NOMO-1 (cell line): ENCODE data around the gene GNG8.
A peak's percentile ranks its signal among the peaks of the same experiment; 100 is the strongest.

Experiments used
- DNase-seq, 2 experiments: peaks; one replicate each; lab custom pipeline; 2025; ENCODE audit not compliant: unreplicated experiment in 2 of 2; lab: John Stamatoyannopoulos, UW

Gene GNG8

GRCh38 chr19:46621191-46622117, 14.5 kb downstream of the GNG8 start:
- no peak for DNase-seq

DNA sequence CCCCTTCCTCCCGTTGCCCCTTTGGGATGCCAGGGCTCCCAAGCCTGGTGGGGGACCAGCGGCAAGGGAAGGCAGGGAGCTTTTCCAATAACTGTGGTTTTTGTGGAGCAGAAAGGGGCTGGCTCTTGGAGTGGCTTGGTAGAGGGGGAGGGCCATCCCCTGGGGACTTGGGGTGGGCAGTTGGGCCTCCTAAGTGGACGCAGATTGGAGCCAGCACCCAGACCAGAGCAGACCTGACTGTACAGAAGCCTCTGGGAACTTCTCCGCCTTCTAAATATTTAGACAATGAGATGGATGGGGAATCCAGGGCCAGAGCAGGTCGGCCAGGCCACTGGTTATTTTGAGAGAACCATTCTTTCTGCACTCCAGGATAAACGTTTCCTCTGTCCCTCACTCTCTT, 15.3 kb downstream of the GNG8 start:
- DNase-seq: no peak

- DNase-seq: no peak
Measured at GRCh38 chr19:46620267-46620666, 15.7 kb downstream of the GNG8 start.

DNA sequence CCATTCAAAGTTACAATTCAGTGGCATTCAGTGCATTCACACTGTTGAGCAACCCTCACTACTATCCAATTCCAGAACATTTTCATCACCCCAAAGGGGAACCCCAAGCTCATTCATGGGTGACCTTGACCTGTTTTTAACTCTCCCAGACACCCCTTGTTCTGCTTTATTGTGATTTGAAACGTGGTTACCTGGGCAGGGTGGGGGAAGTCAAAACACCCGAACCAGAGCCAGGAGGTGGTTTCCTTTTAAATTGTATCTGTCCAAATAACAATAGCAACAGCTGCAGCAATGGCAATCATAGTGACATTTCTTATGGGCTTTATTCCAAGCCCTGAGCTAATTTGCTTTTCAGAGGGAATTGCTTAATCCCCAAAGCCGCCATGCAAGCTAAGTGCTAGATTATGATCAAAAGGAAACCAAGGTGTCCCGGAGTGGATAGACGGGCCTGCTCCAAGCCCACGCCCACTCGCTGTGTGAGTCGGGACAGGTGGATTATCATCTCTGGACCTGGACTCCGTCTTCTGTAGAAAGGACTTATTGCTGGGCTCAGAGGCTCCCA, 17.3 kb downstream of the GNG8 start:
- no peak for DNase-seq

GRCh38 chr19:46617601-46618000, 18.4 kb downstream of the GNG8 start:
- no peak for DNase-seq

- DNase-seq: no peak
Measured at GRCh38 chr19:46616631-46617322, 19.2 kb downstream of the GNG8 start.

GRCh38 chr19:46615966-46616365, 20.0 kb downstream of the GNG8 start:
- no peak for DNase-seq

DNA sequence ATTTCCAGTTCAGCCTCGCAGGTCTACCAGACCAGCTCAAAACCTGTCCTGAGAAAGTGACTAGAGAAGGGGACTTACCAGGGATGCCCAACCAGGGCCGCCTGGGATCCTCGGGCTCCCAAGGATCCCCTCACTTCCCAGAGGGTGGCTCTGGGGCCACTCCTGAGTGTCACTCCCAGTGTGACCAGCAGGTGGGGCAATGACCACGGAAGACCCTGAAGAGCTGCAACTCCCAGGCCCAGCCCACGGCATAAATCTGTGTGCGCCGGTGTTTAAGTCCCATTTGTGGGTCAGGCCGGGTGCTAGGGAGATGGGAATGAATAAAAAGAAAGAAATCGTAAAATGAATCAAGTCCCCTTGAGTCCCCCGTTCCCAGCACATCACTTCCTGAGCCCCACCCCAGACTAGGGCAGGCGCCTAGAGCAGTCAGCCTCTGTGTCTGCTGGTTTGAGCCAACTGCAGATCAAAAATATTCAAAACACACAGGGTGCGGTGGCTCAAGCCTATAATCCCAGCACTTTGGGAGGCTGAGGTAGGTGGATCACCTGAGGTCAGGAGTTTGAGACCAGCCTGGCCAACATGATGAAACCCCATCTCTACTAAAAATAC, 21.8 kb downstream of the GNG8 start:
- peak; percentile 42 to 63 for DNase-seq

GRCh38 chr19:46613525-46613924, 22.5 kb downstream of the GNG8 start:
- DNase-seq: no peak

DNA sequence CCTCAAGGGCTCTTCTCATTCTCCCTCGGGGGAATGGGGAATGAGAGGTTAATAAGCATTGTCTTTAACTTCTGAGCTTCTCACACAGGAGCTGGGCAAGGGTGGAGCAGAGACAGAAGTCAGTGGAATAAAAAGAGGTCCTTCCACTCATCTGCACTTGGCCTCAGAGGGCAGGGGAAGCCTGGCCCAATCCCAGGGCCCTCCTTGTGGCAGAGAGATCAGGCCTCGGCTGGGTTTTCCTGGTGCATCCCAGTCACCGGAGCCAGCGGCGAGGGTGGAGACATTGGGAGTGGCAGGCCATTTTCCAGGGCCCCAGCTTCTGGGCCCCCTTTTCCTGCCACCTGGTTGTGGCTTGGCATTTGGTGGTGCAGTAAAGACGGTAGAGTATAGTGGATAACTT, 24.2 kb downstream of the GNG8 start:
- DNase-seq: no peak

DNA sequence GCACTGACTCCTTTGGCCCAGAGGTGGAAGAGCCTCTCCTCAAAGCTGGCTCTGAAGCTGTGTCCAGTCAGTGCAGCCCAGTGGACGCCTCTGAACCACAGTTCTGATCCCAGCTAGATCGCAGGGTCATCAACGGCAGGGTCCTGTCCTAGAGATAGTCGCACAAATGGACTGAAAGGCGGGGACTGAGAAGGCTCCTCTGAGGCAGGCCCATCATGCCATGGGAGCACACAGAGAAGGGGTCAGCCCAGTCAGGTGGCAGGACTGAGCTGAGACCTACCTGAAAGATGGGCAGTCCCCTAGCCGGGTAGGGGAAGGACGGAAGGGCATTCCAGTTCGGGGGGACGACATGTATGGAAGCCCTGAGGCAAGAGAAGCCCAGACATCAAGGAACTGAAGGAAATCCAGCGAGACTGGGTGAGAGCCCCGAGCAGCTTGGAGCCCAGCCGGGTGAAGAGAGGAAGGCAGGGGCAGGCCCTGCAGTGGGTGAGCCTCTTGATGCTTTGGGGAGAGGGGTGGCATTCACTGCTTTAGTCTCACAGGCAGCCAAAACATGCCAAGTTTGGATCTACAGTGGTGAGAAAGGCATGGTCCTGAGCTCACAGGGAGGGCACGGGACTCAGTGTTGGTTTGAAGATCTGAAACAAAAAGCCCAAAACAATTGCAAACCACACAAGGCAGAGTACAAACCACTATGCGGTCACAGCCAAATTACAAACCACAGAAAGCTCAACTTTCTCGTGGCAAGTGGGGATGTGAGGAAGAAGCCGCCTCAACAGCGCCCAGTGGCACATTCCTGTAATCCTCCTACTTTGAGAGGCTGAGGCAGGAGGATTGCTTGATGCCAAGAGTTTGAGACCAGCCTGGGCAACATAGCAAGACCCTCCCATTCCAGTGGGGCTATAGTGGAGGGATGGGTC, 24.9 kb downstream of the GNG8 start:
- DNase-seq: peak in 1 of 2 experiments; percentile 22

- no peak for DNase-seq
Measured at GRCh38 chr19:46610413-46610775, 25.6 kb downstream of the GNG8 start.

- DNase-seq: no peak
Measured at GRCh38 chr19:46609511-46610412, 26.2 kb downstream of the GNG8 start.

DNA sequence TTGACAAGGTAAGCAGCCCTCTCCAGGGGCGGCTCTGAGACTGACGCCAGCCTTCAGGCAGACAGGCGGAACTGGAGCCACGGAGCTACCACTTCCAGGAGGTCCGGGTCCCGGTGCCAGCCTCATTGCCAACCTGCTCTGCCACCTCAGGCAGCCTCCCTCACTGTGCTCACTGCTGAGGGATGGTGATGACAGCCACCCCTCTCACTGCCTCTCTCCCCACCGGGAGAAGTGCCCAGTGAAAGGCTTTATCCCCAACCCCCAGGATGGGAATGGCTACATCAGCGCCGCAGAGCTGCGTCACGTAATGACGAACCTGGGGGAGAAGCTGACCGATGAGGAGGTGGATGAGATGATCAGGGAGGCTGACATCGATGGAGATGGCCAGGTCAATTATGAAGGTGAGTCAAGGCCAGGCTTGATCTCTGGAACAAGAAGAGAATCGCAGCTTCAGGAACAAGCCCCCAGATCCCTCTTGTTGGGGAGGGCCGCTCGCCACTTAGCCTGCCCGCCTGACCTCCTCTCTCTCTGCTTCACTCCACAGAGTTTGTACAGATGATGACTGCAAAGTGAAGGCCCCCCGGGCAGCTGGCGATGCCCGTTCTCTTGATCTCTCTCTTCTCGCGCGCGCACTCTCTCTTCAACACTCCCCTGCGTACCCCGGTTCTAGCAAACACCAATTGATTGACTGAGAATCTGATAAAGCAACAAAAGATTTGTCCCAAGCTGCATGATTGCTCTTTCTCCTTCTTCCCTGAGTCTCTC, 27.2 kb downstream of the GNG8 start:
- no peak for DNase-seq

DNA sequence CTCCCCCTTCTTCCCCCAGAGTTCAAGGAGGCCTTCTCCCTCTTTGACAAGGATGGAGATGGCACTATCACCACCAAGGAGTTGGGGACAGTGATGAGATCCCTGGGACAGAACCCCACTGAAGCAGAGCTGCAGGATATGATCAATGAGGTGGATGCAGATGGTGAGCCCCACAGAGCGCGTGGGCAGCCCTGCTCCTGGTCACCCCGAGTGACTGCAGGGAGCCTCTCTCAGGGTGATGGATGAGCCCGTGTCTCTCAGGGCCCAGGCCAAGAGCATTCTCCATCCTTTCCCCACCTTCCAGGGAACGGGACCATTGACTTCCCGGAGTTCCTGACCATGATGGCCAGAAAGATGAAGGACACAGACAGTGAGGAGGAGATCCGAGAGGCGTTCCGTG, 27.8 kb downstream of the GNG8 start:
- DNase-seq: no peak

DNA sequence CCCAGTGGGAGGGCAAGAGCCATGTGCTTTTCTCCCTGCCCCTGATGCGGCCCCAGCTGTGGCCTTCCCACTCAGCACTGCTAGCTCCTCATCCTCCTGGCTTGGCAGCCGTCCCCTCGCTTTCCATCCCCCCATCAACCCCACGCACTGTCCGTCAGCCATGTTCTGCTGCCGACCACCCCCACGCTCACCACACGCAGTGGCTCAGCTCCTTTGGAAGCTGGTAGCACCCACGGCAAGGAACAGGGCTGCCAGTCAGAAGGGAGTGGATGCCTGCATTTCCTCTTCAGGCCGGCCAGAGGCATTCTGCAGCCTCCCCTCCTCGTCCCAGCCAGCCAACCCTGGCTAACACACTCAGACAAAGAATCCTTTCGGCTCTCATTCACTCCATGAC, 28.6 kb downstream of the GNG8 start:
- no peak for DNase-seq

DNA sequence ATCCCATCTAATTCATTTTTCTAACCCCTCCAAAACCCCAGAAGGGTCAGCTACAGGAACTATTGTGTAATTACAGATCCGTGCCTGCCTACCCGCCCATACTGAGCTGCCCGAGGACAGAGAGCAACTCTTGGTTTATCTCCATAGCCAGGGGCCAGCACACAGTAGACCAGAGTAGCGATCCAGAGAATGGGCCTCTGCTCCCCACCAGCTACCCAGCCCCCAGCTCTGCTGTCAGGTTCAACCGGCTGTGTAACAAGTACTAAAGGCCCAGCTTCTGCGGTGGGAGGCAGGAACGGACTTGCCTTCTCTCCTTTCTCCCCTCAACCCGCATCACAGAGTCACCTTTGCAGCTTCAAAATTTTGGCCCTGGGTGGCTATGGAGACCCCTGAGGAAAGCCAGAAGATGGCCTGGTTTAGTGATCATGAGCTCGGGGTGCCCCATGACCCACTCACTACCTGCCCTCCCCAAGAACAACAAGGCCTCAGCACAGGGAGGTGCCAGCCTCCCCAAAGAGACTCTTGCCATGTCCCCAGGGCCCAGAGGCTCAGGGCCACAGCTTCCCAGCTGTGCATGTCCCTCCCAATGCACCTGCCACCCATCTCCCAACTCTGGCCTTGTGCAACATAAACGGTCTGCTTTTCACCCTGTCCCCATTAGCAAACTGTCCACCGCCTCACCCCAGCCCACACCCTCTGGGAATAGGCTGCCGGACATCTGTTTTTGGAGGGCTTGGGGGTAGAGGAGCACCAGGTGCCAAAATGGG, 29.1 kb downstream of the GNG8 start:
- DNase-seq: no peak

DNA sequence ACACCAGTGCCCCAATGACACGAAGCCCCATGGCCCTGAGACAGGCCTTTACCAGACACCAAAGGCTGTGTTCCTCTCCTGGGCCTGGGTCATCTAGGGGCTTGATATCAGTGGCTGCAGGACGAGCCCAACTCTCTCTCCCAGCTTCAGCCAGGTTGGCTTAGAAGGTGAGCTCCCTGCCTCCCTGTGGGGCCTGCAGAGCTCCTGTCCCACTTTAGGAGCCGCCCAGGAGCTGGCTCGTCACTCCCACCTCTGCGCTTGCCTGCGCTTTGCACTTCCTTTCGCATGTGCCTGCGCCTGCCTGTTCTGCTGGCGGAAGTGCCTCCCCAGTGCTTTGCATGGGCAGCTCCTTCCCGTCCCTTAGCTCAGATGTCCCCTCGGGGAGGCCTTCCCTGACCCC, 30.0 kb downstream of the GNG8 start:
- no peak for DNase-seq
